Measurements from ENCODE around the gene C1orf167.

GRCh38 chr1:11835441-11836225 lies 73.6 kb downstream of the C1orf167 start:
- TF ChIP-seq GATA2 (IDR thresholded peaks at IDR 0.05; ENCODE audit: low read depth, low read length) (no peak), GATA3 (IDR thresholded peaks at IDR 0.05; ENCODE audit: low read depth, low read length) (no peak)

All from SH-SY5Y (cell line).